Activated CD4-positive, alpha-beta T cell treated with anti-CD3 and anti-CD28 coated beads for 36 hours (primary cell): ENCODE results near the gene MGLL. TPM values are rescaled to one million over a fixed set of nuclear protein-coding genes. Genes with fewer than 3 reads are reported as not detected.

Source experiments
- ATAC-seq: fragments of 200-7000 bp; cut with Tn5 transposase; one replicate; pipeline ENCODE4 v1.10.0; 2021; ENCODE audit warnings: mild to moderate bottlenecking, moderate library complexity
- CTCF ChIA-PET: fragments of 350-600 bp; sonication (Branson Sonifier 250); formaldehyde crosslinking; loops from one replicate; lab custom pipeline; 2021; ENCODE audit warnings: antibody characterized with exemption; lab: Charles Lee
- POLR2A ChIA-PET: fragments of 350-600 bp; sonication (Branson Sonifier 250); formaldehyde crosslinking; loops from one replicate; lab custom pipeline; 2021; ENCODE audit warnings: antibody characterized with exemption, inconsistent platforms; lab: Charles Lee
- DNase-seq: peaks from one replicate; pipeline ENCODE4 v3.0.0-alpha.2; 2020
- H3K27ac Mint-ChIP-seq: one replicate; pipeline ENCODE4 v1.8.0; 2021; ENCODE audit warnings: mixed read lengths
- H3K27me3 Mint-ChIP-seq: one replicate; pipeline ENCODE4 v1.8.0; 2021; ENCODE audit warnings: mixed read lengths
- H3K36me3 Mint-ChIP-seq: one replicate; pipeline ENCODE4 v1.8.0; 2021; ENCODE audit warnings: low read depth, mixed read lengths
- H3K4me1 Mint-ChIP-seq: one replicate; pipeline ENCODE4 v1.8.0; 2021; ENCODE audit warnings: mixed read lengths
- H3K4me3 Mint-ChIP-seq: one replicate; pipeline ENCODE4 v1.8.0; 2021; ENCODE audit warnings: mild to moderate bottlenecking, moderate library complexity, mixed read lengths
- H3K9me3 Mint-ChIP-seq: one replicate; pipeline ENCODE4 v1.8.0; 2021; ENCODE audit warnings: low read depth, mixed read lengths
- intact Hi-C, 2 experiments: fragments of 100-400 bp; cut with DNase I in 1 of 2; cut with micrococcal nuclease in 1 of 2; formaldehyde crosslinking; loops; one replicate each; pipeline versions ENCODE4 v1.14.2 to v1.15.1; 2022 to 2024; cut with DNase I, micrococcal nuclease
- total RNA-seq, 2 experiments: library from RNA; stranded (reverse); gene quantifications; one replicate each; pipeline ENCODE4 v1.2.3, GENCODE V29; 2021

MGLL gene
- total RNA-seq, 2 experiments from 2014 or later, result 0.49 to 0.50 TPM

- ChIA-PET POLR2A (no interaction called here), CTCF (no interaction called here)
- ATAC-seq (no peak), DNase-seq (no peak)
- Mint-ChIP-seq H3K36me3 (no peaks in the 10 kb centered on the region), H3K27ac (no peak overlapping the region), H3K9me3 (no peaks in the 10 kb centered on the region), H3K4me1 (no peaks in the 10 kb centered on the region), H3K4me3 (no peak overlapping the region), H3K27me3 (peaks cover 8% of the 10 kb centered on the region)
- intact Hi-C loops, result no loop called here
Measured at GRCh38 chr3:127734754-127735473, 87.4 kb downstream of the MGLL start.

DNA sequence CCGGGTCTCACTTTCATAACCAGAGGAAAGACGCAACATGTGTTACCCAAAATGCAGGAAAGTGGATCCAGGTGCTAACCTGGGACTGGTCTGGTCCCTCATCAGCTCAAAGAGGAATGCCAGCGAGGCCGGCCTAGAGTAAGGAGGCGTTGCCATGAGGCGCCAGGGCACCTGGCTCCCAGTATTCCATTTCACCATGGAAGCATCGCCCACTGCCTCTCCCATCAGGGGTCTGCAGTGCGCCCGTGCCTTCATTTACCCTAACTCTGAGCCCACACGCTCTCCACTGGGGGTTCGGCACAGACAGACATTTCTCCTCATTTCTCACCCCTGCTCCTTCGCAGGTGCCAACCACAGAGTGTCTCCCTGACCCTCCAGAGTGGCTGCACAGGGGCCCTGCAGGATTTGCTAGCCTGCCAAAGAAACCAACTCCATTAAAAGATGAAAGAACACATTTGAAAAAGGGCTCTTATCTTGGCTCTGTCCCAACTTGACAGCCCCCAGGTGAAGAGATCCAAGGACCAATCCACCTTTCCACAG is 88.1 kb downstream of the MGLL start:
- ATAC-seq (no peak), DNase-seq (no peak)
- CTCF ChIA-PET, result no interaction called here
- Mint-ChIP-seq H3K36me3 (no peaks in the 10 kb centered on the region), H3K4me3 (no peak overlapping the region), H3K4me1 (no peaks in the 10 kb centered on the region), H3K9me3 (no peaks in the 10 kb centered on the region), H3K27me3 (peaks cover 8% of the 10 kb centered on the region), H3K27ac (no peak overlapping the region)
- POLR2A ChIA-PET, result no interaction called here
- intact Hi-C loops, result no loop called here

DNA sequence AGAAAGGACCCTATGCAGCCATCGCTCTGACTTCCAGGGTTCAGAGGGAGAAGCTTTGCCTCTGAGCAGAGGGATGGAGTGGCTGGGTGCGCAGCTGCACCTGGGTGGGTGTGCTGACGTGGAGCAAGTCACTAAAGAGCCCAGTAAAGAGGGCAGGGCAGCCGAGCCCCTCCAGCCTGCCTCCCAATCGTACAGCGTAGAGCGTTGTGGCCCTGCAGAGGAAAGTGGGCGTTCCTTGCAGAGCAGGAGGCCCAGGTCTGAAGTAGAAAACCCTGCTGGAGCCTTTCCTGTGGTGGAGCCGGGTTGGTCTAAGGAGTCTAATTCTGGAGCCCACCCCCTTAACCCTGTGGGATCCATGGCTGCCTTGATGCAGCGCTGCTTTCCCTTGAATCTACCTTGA is 88.5 kb downstream of the MGLL start:
- Mint-ChIP-seq H3K9me3 (no peaks in the 10 kb centered on the region), H3K4me3 (no peak overlapping the region), H3K27me3 (peaks cover 8% of the 10 kb centered on the region), H3K4me1 (no peaks in the 10 kb centered on the region), H3K36me3 (no peaks in the 10 kb centered on the region), H3K27ac (no peak overlapping the region)
- CTCF ChIA-PET, result no interaction called here
- DNase-seq, result no peak
- intact Hi-C loops, result no loop called here
- ATAC-seq, result no peak
- POLR2A ChIA-PET, result no interaction called here

- Mint-ChIP-seq H3K9me3 (no peaks in the 10 kb centered on the region), H3K4me1 (no peaks in the 10 kb centered on the region), H3K27me3 (peaks cover 8% of the 10 kb centered on the region), H3K27ac (no peak overlapping the region), H3K36me3 (no peaks in the 10 kb centered on the region), H3K4me3 (no peak overlapping the region)
- ATAC-seq (no peak), DNase-seq (no peak)
- ChIA-PET CTCF (no interaction called here), POLR2A (no interaction called here)
- intact Hi-C loops, result no loop called here
Measured at GRCh38 chr3:127732879-127733350, 89.4 kb downstream of the MGLL start.

DNA sequence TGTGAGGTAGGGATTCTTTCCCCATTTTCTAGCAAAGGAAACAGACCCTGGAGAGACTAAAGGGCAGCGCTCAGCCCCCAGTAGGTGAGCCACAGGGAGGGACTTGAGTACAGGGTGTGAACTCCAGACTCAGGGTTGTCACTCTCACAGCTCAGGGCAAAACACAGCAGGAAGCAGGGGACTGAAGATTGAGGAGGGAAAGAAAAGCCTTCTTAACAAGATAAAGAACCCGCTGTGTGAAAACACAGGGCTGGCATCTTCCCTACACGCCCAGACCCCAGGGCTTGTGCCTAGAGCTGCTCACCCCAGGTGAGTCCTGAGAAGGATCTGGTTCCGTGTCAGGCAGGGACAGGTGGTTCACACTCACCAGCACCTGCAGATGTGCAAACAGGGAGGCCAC is 90.0 kb downstream of the MGLL start:
- H3K4me1 Mint-ChIP-seq, result no peaks in the 10 kb centered on the region
- ChIA-PET CTCF (no interaction called here), POLR2A (no interaction called here)
- H3K27ac Mint-ChIP-seq, result no peak overlapping the region
- DNase-seq (no peak), ATAC-seq (no peak)
- no peak overlapping the region for H3K4me3 Mint-ChIP-seq
- H3K27me3 Mint-ChIP-seq, result peaks cover 8% of the 10 kb centered on the region
- no peaks in the 10 kb centered on the region for H3K9me3 Mint-ChIP-seq
- H3K36me3 Mint-ChIP-seq, result no peaks in the 10 kb centered on the region
- intact Hi-C loops, result no loop called here

- Mint-ChIP-seq H3K9me3 (no peaks in the 10 kb centered on the region), H3K27me3 (peaks cover 8% of the 10 kb centered on the region), H3K4me1 (no peaks in the 10 kb centered on the region), H3K4me3 (no peak overlapping the region), H3K36me3 (no peaks in the 10 kb centered on the region), H3K27ac (no peak overlapping the region)
- no peak for DNase-seq
- ChIA-PET CTCF (no interaction called here), POLR2A (no interaction called here)
- no peak for ATAC-seq
- intact Hi-C loops, result no loop called here
Measured at GRCh38 chr3:127731546-127732289, 90.6 kb downstream of the MGLL start.

DNA sequence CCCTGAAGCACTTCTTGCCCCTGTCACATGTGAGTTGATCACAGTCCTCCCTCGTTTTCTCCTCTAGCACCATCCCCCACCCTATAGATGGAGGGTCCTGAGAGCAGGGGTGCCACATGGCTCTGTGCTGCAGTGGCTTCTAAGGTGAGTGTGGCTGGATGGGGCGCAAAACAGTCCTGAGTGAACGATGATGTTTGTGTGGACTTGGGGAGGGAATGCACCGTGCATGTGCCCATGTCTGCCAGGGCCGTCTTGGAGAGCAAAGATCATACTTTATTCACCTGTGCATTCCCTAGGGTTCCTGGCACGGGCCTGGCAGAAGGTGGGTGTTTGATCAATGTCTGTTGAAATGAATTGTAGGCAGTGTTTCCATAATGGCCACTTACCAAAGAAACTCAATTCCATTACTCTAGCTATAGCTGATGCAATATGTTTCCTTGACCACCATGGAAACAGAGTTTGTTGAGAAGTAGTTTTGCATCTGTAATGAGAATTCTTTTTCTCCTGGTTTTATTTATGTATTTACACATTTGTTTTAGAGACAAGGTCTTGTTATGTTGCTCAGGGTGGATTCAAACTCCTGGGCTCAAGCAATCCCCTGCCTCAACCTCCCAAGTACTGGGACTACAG is 91.5 kb downstream of the MGLL start:
- intact Hi-C loops, result no loop called here
- H3K27me3 Mint-ChIP-seq, result peaks cover 8% of the 10 kb centered on the region
- no peak overlapping the region for H3K4me3 Mint-ChIP-seq
- no peak for ATAC-seq
- no peaks in the 10 kb centered on the region for H3K4me1 Mint-ChIP-seq
- no peak for DNase-seq
- ChIA-PET CTCF (no interaction called here), POLR2A (no interaction called here)
- no peaks in the 10 kb centered on the region for H3K36me3 Mint-ChIP-seq
- no peaks in the 10 kb centered on the region for H3K9me3 Mint-ChIP-seq
- no peak overlapping the region for H3K27ac Mint-ChIP-seq

- H3K36me3 Mint-ChIP-seq, result no peaks in the 10 kb centered on the region
- POLR2A ChIA-PET, result no interaction called here
- H3K27ac Mint-ChIP-seq, result no peak overlapping the region
- CTCF ChIA-PET, result no interaction called here
- DNase-seq (no peak), ATAC-seq (no peak)
- intact Hi-C loops, result no loop called here
- H3K9me3 Mint-ChIP-seq, result no peaks in the 10 kb centered on the region
- no peak overlapping the region for H3K4me3 Mint-ChIP-seq
- H3K4me1 Mint-ChIP-seq, result no peaks in the 10 kb centered on the region
- H3K27me3 Mint-ChIP-seq, result peaks cover 8% of the 10 kb centered on the region
Measured at GRCh38 chr3:127730171-127730570, 92.1 kb downstream of the MGLL start.

- H3K4me3 Mint-ChIP-seq, result no peak overlapping the region
- ATAC-seq (no peak), DNase-seq (no peak)
- H3K27me3 Mint-ChIP-seq, result peaks cover 10% of the 10 kb centered on the region
- intact Hi-C loops, result no loop called here
- CTCF ChIA-PET, result no interaction called here
- H3K9me3 Mint-ChIP-seq, result no peaks in the 10 kb centered on the region
- no peak overlapping the region for H3K27ac Mint-ChIP-seq
- POLR2A ChIA-PET, result no interaction called here
- H3K36me3 Mint-ChIP-seq, result no peaks in the 10 kb centered on the region
- H3K4me1 Mint-ChIP-seq, result no peaks in the 10 kb centered on the region
Measured at GRCh38 chr3:127729556-127730056, 92.7 kb downstream of the MGLL start.

GRCh38 chr3:127728417-127729015 is 93.8 kb downstream of the MGLL start:
- Mint-ChIP-seq H3K27ac (no peak overlapping the region), H3K27me3 (peaks cover 8% of the 10 kb centered on the region), H3K36me3 (no peaks in the 10 kb centered on the region), H3K4me1 (no peaks in the 10 kb centered on the region), H3K4me3 (no peak overlapping the region), H3K9me3 (no peaks in the 10 kb centered on the region)
- no peak for ATAC-seq
- ChIA-PET POLR2A (no interaction called here), CTCF (no interaction called here)
- intact Hi-C loops, result no loop called here
- DNase-seq, result no peak

GRCh38 chr3:127726894-127727293 is 95.4 kb downstream of the MGLL start:
- intact Hi-C loops, result no loop called here
- H3K27me3 Mint-ChIP-seq, result peaks cover 2% of the 10 kb centered on the region
- no peak overlapping the region for H3K27ac Mint-ChIP-seq
- DNase-seq (no peak), ATAC-seq (no peak)
- no peak overlapping the region for H3K4me3 Mint-ChIP-seq
- H3K36me3 Mint-ChIP-seq, result no peaks in the 10 kb centered on the region
- CTCF ChIA-PET, result interaction anchor here (0.9 kb wide), 1 partner anchor 31 kb away, joined by 3 read pairs; no protein-coding TSS in a partner anchor
- H3K4me1 Mint-ChIP-seq, result no peaks in the 10 kb centered on the region
- POLR2A ChIA-PET, result no interaction called here
- no peaks in the 10 kb centered on the region for H3K9me3 Mint-ChIP-seq
